ENCODE results near the gene NDUFS1. TPM values are rescaled to one million over a fixed set of nuclear protein-coding genes. Genes with fewer than 3 reads are reported as not detected.
A peak's percentile ranks its signal among the peaks of the same experiment; 100 is the strongest.

Gene NDUFS1
- total and polyA plus RNA-seq, 2 of the 8 experiments (the other 6 are each of a cell fraction or from before 2014, with no cell fraction given), result 42.1 to 97.0 TPM

DNA sequence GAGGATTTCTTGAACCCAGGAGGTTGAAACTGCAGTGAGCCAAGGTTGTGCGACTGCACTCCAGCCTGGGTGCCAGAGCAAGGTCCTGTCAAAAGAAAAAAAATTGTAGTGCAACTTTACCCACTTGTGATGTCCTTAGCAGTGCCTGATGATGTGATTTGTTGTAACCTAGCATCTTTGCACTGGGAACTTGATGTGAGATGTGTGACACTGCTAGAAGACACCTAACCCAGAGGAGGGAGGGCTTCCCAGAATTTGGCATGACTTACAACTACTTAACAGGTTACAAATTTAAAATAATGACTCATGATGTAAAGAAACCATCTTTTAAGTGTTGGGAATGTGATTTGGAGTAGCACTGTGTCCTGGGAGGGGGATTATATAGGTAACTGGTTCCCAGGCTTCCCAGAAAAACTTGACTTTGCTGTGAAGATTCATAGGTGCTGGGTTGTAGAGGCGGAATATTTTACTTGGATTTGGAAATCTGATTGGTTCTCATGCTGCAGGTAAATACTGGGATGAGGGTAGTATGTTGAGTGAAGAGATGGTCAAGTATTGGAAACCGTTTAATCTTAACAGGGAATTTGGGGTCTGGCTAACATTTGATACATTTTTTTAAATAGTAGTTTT lies 4.1 kb upstream of the NDUFS1 start:
- Histone ChIP-seq H3K79me2 (ENCODE audit: control insufficient read depth in 1 of 2, insufficient read depth in 2 of 2, low read length in 2 of 2) (peaks cover 5 to 30% of the 10 kb centered on the region in 2 experiments; a peak in 3 of 4 replicates), H3K4ac (replicated peaks; ENCODE audit: insufficient read length, low read depth, low read length) (no peak overlapping the region), H4K91ac (replicated peaks; ENCODE audit: insufficient read length, low read length) (no peak overlapping the region), H2BK20ac (ENCODE audit: low read length) (no peak overlapping the region), H3K9ac (replicated peaks in 1 of 4; ENCODE audit: extremely low read depth in 1 of 4, low read depth in 3 of 4, low read length in 3 of 4) (no peak overlapping the region), H4K5ac (ENCODE audit: insufficient read length, low read depth, low read length) (no peak overlapping the region), H3K36me3 (ENCODE audit: control insufficient read depth in 2 of 4, insufficient read depth in 4 of 4, low read length in 3 of 4) (peaks cover 11 to 34% (median 23%) of the 10 kb centered on the region in 4 experiments), H3K27me3 (replicated peaks in 1 of 4; ENCODE audit: control insufficient read depth in 3 of 4, extremely low read depth in 1 of 4, insufficient read depth in 3 of 4, low read length in 3 of 4) (no peaks in the 10 kb centered on the region), H3K23ac (ENCODE audit: insufficient read length) (no peak overlapping the region), H3K23me2 (ENCODE audit: low read depth, low read length) (peaks cover 8% of the 10 kb centered on the region), H3K79me1 (ENCODE audit: low read depth, low read length) (no peaks in the 10 kb centered on the region; the same call in 1 of the 2 replicates), H2AFZ (ENCODE audit: low read length) (no peak overlapping the region), H2BK15ac (ENCODE audit: low read length) (no peak overlapping the region), H2BK120ac (replicated peaks; ENCODE audit: low read depth, low read length) (no peak overlapping the region), H3K18ac (ENCODE audit: extremely low read depth, low read length) (no peak overlapping the region), H3K4me3 (ENCODE audit: extremely low read depth in 1 of 4, insufficient read depth in 2 of 4, low read depth in 3 of 4, low read length in 4 of 4) (no peak overlapping the region), H3K4me2 (ENCODE audit: insufficient read depth in 1 of 2, low read depth in 2 of 2, low read length in 2 of 2) (no peak overlapping the region), H2BK12ac (ENCODE audit: low read depth, low read length) (no peak overlapping the region), H2BK5ac (ENCODE audit: low read depth, low read length) (no peak overlapping the region), H3K56ac (replicated peaks; ENCODE audit: insufficient read length, low read depth, low read length) (no peak overlapping the region), H2AK5ac (ENCODE audit: low read depth, low read length) (no peak overlapping the region), H3K27ac (ENCODE audit: low read depth, low read length) (no peak overlapping the region), H3K14ac (ENCODE audit: insufficient read length) (no peak overlapping the region), H3K9me3 (ENCODE audit: insufficient read depth in 2 of 2, low read depth in 1 of 2, low read length in 1 of 2) (no peaks in the 10 kb centered on the region; a peak in 1 of 4 replicates), H4K20me1 (replicated peaks in 1 of 2; ENCODE audit: control insufficient read depth in 1 of 2, insufficient read depth in 2 of 2, low read length in 2 of 2) (peaks cover 3 to 10% of the 10 kb centered on the region in 2 experiments), H3K4me1 (replicated peaks in 1 of 4; ENCODE audit: control insufficient read depth in 3 of 4, insufficient read depth in 4 of 4, low read length in 3 of 4) (peaks cover 0 to 4% (median 3%) of the 10 kb centered on the region in 4 experiments; a peak in 5 of 7 replicates), H4K8ac (ENCODE audit: extremely low read depth, insufficient read depth, low read length) (no peak overlapping the region)
- TF ChIP-seq TEAD4 (IDR thresholded peaks at IDR 0.05; ENCODE audit: low read depth, low read length), result no peak
- TF ChIP-seq POLR2A (IDR thresholded peaks at IDR 0.05; ENCODE audit: control extremely low read depth in 1 of 2, low read depth in 2 of 2, low read length in 2 of 2), result peak; percentile 61 to 83
- TF ChIP-seq CHD1 (IDR thresholded peaks at IDR 0.05; ENCODE audit: low read depth, low read length), result no peak
- ChIA-PET CTCF (ENCODE audit: partially characterized antibody) (interaction anchor here (1.1 to 2.4 kb wide), 11 partner anchors 11 to 141 kb away, joined by 3 to 11 read pairs (median 5); partner anchors contain the start of gene ZDBF2), POLR2A (ENCODE audit: partially characterized antibody) (interaction anchor here (0.6 to 1.4 kb wide), 3 partner anchors 13 to 97 kb away, joined by 3 to 4 read pairs (median 3); no protein-coding TSS in a partner anchor)
- 97% methylated on average over 3 of the region's 3 CpGs; no CpG with 5 or more reads in 1 of the 2 experiments for WGBS, 2 experiments (ENCODE audit: extremely low coverage in 1 of 2, insufficient coverage in 1 of 2, insufficient read length in 1 of 2, insufficient replicate concordance in 2 of 2, low coverage in 1 of 2, low lambda C conversion rate in 2 of 2, missing lambda C conversion rate in 1 of 2)
- FAIRE-seq (no peak), DNase-seq (ENCODE audit: low read depth in 1 of 2, low spot score in 2 of 2) (no peak)

Measured in H1 (cell line).